K562 (cell line): ENCODE data around the gene FKBP7. TPM values are rescaled to one million over a fixed set of nuclear protein-coding genes. Genes with fewer than 3 reads are reported as not detected.

Experiments
- ATF7 ChIP-seq: fragments of 450-650 bp; IDR thresholded peaks from 2 replicates; pipeline ENCODE4 v1.7.1; 2014; ENCODE audit warnings: mild to moderate bottlenecking, moderate library complexity
- EP400 ChIP-seq: fragments of 450-650 bp; IDR thresholded peaks from 2 replicates; pipeline ENCODE4 v1.6.1; 2017; ENCODE audit warnings: antibody characterized with exemption, mild to moderate bottlenecking, moderate library complexity
- ETV1 ChIP-seq: fragments of 450-650 bp; conservative IDR thresholded peaks from 2 replicates; pipeline ENCODE4 v1.6.1; 2016; ENCODE audit warnings: missing genetic modification characterization, control low read depth, low read depth, missing compliant biosample characterization
- FOXK2 ChIP-seq, 2 experiments: fragments of 450-650 bp; IDR thresholded peaks in 1 of 2; conservative IDR thresholded peaks in 1 of 2; 2 replicates each; pipeline ENCODE4 v1.6.1; 2016; ENCODE audit warnings: low read depth in 2 of 2, mild to moderate bottlenecking in 1 of 2
- FOXP1 ChIP-seq: sonication (generic); formaldehyde crosslinking; IDR thresholded peaks from 2 replicates; pipeline ENCODE4 v1.8.0; 2022; ENCODE audit warnings: mild to moderate bottlenecking, missing genetic modification reagents
- GABPA ChIP-seq: fragments of 200-800 bp; sonication (Bioruptor generic); conservative IDR thresholded peaks from 2 replicates; pipeline ENCODE4 v1.6.1; 2016; ENCODE audit warnings: low read depth, missing genetic modification characterization, missing compliant biosample characterization
- GTF2E2 ChIP-seq: fragments of 200-800 bp; sonication (Bioruptor generic); IDR thresholded peaks from 2 replicates; pipeline ENCODE4 v1.6.1; 2016; ENCODE audit warnings: missing genetic modification characterization, missing compliant biosample characterization
- KLF13 ChIP-seq: fragments of 450-650 bp; IDR thresholded peaks from 2 replicates; pipeline ENCODE4 v1.6.1; 2016; ENCODE audit warnings: missing genetic modification characterization, low read depth, mild to moderate bottlenecking, missing compliant biosample characterization, moderate library complexity, borderline replicate concordance
- MAFK ChIP-seq: IDR thresholded peaks from 2 replicates; pipeline ENCODE4 v1.6.1; 2011; ENCODE audit warnings: low read length, improper control_type of control experiment
- MCM7 ChIP-seq, 2 experiments: fragments of 450-650 bp; IDR thresholded peaks; 2 replicates each; pipeline ENCODE4 v1.6.1; 2016 to 2018
- MYC ChIP-seq, 2 experiments: fragments of 250-450 bp in 1 of 2; sonication (Bioruptor Pico) in 1 of 2; IDR thresholded peaks; 2 replicates each; pipeline versions ENCODE4 v1.5.1 to v1.6.1; 2012 to 2021; ENCODE audit warnings: low read depth in 2 of 2, borderline replicate concordance in 1 of 2, improper control_type of control experiment in 1 of 2, low read length in 1 of 2, mild to moderate bottlenecking in 1 of 2, moderate library complexity in 1 of 2
- NFE2 ChIP-seq: IDR thresholded peaks from 2 replicates; pipeline ENCODE4 v1.6.1; 2014; ENCODE audit warnings: antibody characterized with exemption, low read depth
- PHB2 ChIP-seq: fragments of 450-650 bp; IDR thresholded peaks from 2 replicates; pipeline ENCODE4 v1.6.1; 2017; ENCODE audit warnings: low read depth
- PHF20 ChIP-seq: fragments of 450-650 bp; IDR thresholded peaks from 2 replicates; pipeline ENCODE4 v1.6.1; 2018; ENCODE audit not compliant: partially characterized antibody
- PKNOX1 ChIP-seq: fragments of 450-650 bp; IDR thresholded peaks from 2 replicates; pipeline ENCODE4 v1.6.1; 2016
- RFX1 ChIP-seq: fragments of 450-650 bp; IDR thresholded peaks from 2 replicates; pipeline ENCODE4 v1.6.1; 2016; ENCODE audit warnings: mild to moderate bottlenecking, moderate library complexity
- SMARCB1 ChIP-seq: IDR thresholded peaks from 2 replicates; pipeline ENCODE4 v1.6.1; 2011; ENCODE audit warnings: improper control_type of control experiment, low read depth; ENCODE audit not compliant: insufficient read length
- SPI1 ChIP-seq: IDR thresholded peaks from 2 replicates; pipeline ENCODE4 v1.6.1; 2011; ENCODE audit warnings: low read depth, low read length, control low read depth, borderline replicate concordance
- STAT5A ChIP-seq: IDR thresholded peaks from 2 replicates; pipeline ENCODE4 v1.6.1; 2012; ENCODE audit warnings: low read length, inconsistent platforms, borderline replicate concordance
- ZBED1 ChIP-seq: IDR thresholded peaks from 2 replicates; pipeline ENCODE4 v1.6.1; 2014
- ZBTB17 ChIP-seq: fragments of 450-650 bp; formaldehyde crosslinking; IDR thresholded peaks from 2 replicates; pipeline ENCODE4 v1.4.0; 2020; ENCODE audit warnings: mild to moderate bottlenecking
- ZFP1 ChIP-seq: fragments of 450-650 bp; formaldehyde crosslinking; IDR thresholded peaks from 2 replicates; pipeline ENCODE4 v1.4.0; 2020; ENCODE audit warnings: mild to moderate bottlenecking, mixed read lengths
- ZNF316 ChIP-seq: fragments of 450-650 bp; IDR thresholded peaks from 2 replicates; pipeline ENCODE4 v1.6.1; 2016
- ZNF695 ChIP-seq: fragments of 450-650 bp; formaldehyde crosslinking; IDR thresholded peaks from 2 replicates; pipeline ENCODE4 v1.4.0; 2020; ENCODE audit warnings: mild to moderate bottlenecking, moderate library complexity
- polyA plus RNA-seq, 8 experiments: library from polyadenylated mRNA; depleted of rRNA in 4 of 8; stranded (reverse) in 5 of 8; unstranded in 3 of 8; fragments of >200 nt; fragmentation: Nextera tagmentation in 2 of 8; fragmentation: Illumina TruSeq in 1 of 8; extraction: Ambion mirVana in 2 of 8; extraction: Trizol in 1 of 8; gene quantifications; 2 replicates each; pipeline versions ENCODE4 v1.2.1 to v1.2.3, GENCODE V29; 2011 to 2014; ENCODE audit warnings: inconsistent platforms in 1 of 8, missing spikeins in 1 of 8
- total RNA-seq, 7 experiments: library from RNA; depleted of rRNA in 6 of 7; stranded (reverse); fragments of >200 nt in 6 of 7; fragmentation: Illumina TruSeq in 2 of 7; extraction: Trizol in 2 of 7; gene quantifications; 2 replicates each; pipeline versions ENCODE4 v1.2.1 to v1.2.3, GENCODE V29; 2011 to 2021; ENCODE audit warnings: low replicate concordance in 1 of 7
- TF ChIP-seq, protein P1 (sequence below): fragments of 450-650 bp; formaldehyde crosslinking; IDR thresholded peaks from 2 replicates; pipeline ENCODE4 v1.4.0; 2020; ENCODE audit warnings: mild to moderate bottlenecking, moderate library complexity
- TF ChIP-seq, protein P2 (sequence below): IDR thresholded peaks from 2 replicates; pipeline ENCODE4 v1.6.1; 2011; ENCODE audit warnings: borderline replicate concordance, low read depth, mild to moderate bottlenecking, moderate library complexity, low read length; ENCODE audit not compliant: insufficient read depth, poor library complexity, severe bottlenecking

Gene FKBP7
- total and polyA plus RNA-seq, 9 of the 15 experiments (the other 6 are each of a cell fraction or from before 2014, with no cell fraction given): 6.1 to 23.2 (median 19.0) TPM

DNA sequence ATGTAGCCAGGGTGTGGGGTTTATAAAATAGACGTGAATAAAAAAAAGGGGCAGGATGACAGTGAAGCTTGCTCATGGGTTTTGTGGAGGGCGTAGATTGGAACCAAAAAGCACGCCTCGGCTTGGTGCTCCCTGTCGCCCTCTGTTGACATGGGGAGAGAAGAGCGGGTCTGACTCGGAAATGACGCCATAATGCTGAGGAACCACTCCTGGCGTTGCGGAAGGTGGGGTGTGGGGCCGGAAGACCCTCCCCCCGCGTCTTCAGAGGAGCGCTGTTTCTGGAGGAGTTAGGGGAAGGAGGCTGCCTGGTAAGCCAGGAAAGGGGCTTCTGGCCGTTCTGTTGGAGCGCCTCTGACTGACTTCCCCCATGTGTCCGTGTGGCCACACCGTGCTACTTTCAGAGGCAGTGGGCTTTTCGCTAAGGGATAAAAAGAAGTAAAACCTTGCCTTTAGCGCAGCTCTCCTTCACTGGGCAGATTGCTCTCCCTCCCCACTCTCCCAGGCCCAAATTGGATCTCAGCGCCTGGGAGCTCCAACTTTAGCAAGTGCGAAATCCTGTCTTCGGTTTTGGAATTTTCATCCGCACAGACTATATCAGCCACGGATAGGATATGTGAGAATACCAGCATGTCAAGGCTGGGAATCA lies 44.7 kb upstream of the FKBP7 start (continued):
- TF ChIP-seq STAT5A (peak; percentile 33; the same call in 1 of the 2 replicates), SPI1 (peak; percentile 32; the same call in 1 of the 2 replicates), PHF20 (peak; percentile 84), MYC (IDR thresholded peaks at IDR 0.05; ENCODE audit: low read depth, low read length) (peak; percentile 62; the same call in 1 of the 2 replicates), MYC (CRISPR knock-in tag; IDR thresholded peaks at IDR 0.05; ENCODE audit: borderline replicate concordance, low read depth) (no peak), MCM7 (IDR thresholded peaks at IDR 0.05) (no peak), FOXP1 (CRISPR knock-in tag) (0 out of 2 replicates have a peak, but pooled peaks have one; percentile 48), ZBTB17 (CRISPR knock-in tag) (peak; percentile 76), GABPA (tag) (peak; percentile 97), PHB2 (no peak), KLF13 (tag) (0 out of 2 replicates have a peak, but pooled peaks have one; percentile 23), RFX1 (0 out of 2 replicates have a peak, but pooled peaks have one; percentile 10), EP400 (peak; percentile 76), ZNF695 (CRISPR knock-in tag) (no peak), ATF7 (peak; percentile 96), GTF2E2 (tag) (peak; percentile 71; the same call in 1 of the 2 replicates), SMARCB1 (peak; percentile 40), ZFP1 (CRISPR knock-in tag) (peak; percentile 43; the same call in 1 of the 2 replicates), FOXK2 (conservative IDR thresholded peaks at IDR 0.05 in 1 of 2, IDR thresholded peaks at IDR 0.05 in 1 of 2; ENCODE audit: low read depth in 2 of 2) (peak; percentile 82 to 89), ZBED1 (peak; percentile 62; the same call in 1 of the 2 replicates), MAFK (peak; percentile 72), PKNOX1 (peak; percentile 66), ETV1 (tag) (peak; percentile 78), NFE2 (0 out of 2 replicates have a peak, but pooled peaks have one; percentile 36), ZNF316 (peak; percentile 16; the same call in 1 of the 2 replicates)
- TF ChIP-seq, protein P1, sequence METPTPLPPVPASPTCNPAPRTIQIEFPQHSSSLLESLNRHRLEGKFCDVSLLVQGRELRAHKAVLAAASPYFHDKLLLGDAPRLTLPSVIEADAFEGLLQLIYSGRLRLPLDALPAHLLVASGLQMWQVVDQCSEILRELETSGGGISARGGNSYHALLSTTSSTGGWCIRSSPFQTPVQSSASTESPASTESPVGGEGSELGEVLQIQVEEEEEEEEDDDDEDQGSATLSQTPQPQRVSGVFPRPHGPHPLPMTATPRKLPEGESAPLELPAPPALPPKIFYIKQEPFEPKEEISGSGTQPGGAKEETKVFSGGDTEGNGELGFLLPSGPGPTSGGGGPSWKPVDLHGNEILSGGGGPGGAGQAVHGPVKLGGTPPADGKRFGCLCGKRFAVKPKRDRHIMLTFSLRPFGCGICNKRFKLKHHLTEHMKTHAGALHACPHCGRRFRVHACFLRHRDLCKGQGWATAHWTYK: peak; percentile 48; the same call in 1 of the 2 replicates
- TF ChIP-seq, protein P2, sequence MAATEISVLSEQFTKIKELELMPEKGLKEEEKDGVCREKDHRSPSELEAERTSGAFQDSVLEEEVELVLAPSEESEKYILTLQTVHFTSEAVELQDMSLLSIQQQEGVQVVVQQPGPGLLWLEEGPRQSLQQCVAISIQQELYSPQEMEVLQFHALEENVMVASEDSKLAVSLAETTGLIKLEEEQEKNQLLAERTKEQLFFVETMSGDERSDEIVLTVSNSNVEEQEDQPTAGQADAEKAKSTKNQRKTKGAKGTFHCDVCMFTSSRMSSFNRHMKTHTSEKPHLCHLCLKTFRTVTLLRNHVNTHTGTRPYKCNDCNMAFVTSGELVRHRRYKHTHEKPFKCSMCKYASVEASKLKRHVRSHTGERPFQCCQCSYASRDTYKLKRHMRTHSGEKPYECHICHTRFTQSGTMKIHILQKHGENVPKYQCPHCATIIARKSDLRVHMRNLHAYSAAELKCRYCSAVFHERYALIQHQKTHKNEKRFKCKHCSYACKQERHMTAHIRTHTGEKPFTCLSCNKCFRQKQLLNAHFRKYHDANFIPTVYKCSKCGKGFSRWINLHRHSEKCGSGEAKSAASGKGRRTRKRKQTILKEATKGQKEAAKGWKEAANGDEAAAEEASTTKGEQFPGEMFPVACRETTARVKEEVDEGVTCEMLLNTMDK: no peak
